NCI-H2029 (cell line): Measurements from ENCODE around the gene TMEM52.

ENCODE experiments used
- DNase-seq: peaks from one replicate; lab custom pipeline; 2025; lab: John Stamatoyannopoulos, UW

TMEM52 gene

DNA sequence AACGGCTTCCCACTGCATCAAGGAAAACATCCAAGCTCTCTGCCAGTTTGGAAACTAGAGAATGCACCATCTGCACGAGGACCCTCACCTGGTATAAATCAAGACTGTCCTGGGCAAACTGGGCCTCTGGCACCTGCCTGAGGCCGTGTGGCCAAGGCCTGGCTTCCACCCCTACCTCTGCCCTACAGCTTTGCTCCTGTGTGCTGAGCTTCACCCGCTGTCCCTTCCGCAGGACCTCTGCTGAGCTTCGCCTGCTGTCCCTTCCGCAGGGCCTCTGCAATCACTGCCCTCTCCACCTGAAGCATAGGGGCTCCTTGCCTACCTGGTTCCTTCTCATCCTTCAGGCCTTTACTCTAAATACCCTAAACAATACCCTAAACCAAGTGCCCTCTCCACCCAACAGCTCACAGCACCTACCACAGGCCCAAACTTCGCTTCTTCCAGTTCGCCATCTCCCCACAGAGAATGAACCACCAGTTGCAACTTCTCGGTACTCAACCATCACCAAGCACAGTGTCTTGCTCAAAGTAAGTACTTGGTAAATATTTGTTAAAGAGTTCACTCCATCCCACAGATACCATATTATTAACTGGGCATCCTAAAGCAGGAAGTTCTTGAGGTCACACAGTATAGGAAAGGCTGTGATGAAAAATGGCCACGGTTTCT, 46.6 kb downstream of the TMEM52 start:
- no peak for DNase-seq

DNA sequence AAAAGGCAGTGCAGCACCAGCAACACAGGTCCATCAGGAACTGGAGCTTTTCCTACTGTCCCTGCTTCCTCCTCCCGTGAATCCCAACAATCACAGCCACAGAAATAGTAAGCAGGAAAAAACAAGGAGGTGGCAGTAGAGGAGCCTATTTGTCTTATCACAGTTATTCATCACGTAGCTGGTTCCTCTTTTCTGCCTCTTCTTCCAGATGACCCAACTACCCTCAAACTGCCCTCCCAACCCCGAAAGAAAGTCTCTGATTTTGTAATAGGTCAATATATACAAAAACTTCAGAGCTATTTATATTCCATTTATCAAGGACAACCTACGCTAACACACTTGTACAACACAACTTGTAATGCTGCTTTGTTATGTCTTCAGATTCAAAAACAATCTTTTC, 49.6 kb downstream of the TMEM52 start:
- no peak for DNase-seq
